TTC549 (cell line): Measurements from ENCODE around the gene GPS1.

Experiments used
- FAIRE-seq: peaks from 2 replicates; lab custom pipeline; 2012; peaks lifted over from hg19 to GRCh38; lab: Jason Lieb, UNC

GPS1 gene

DNA sequence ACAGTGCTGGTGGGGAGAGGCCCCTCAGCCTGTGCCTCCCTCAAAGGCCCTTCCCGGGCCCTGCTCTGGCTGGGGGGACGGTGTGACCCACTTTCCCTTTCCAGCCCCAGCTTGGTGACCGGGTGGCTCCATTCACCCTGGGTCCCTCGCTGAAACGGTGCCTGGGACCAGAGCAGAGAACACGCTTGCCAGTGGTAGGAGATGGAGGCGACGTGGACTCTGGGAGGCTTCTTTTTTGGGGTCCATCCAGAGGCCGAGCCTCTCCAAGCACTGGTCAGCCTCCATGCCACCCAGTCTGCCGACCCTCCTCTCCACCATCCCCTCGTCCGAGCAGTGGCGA, 36.8 kb upstream of the GPS1 start:
- no peak for FAIRE-seq

DNA sequence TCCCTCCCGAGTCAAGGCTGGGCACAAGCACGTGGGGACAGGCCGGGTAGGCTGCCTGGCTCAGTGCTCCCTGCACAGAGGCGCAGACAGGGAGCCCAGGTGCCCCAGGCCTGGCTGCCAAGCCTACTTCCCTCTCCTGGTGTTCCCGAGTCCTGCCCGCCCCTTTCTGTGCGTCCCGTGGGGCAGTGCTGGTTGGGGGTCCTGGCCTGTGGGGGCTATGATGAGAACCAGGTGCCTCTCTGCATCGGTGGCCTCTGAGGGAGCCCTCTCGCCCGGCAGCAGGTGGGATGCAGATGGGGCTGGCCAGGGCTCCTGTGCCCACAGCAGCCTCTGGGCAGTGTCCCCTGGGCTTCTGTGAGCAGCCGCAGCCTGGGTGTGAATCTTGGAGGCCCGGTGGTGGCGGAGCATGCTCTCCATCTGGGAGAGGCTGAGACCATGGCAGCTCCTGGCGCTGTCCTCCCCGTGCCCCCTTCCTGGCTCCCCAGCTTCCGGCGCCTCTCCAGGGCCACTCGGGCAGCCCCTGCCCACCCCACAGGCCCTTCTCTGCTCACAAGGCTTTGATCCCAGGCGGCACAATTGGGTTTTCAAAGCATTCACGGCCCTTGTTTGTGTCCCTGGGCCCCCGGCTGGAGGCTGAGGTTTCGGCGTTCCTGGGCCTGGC, 36.3 kb upstream of the GPS1 start:
- FAIRE-seq = no peak

DNA sequence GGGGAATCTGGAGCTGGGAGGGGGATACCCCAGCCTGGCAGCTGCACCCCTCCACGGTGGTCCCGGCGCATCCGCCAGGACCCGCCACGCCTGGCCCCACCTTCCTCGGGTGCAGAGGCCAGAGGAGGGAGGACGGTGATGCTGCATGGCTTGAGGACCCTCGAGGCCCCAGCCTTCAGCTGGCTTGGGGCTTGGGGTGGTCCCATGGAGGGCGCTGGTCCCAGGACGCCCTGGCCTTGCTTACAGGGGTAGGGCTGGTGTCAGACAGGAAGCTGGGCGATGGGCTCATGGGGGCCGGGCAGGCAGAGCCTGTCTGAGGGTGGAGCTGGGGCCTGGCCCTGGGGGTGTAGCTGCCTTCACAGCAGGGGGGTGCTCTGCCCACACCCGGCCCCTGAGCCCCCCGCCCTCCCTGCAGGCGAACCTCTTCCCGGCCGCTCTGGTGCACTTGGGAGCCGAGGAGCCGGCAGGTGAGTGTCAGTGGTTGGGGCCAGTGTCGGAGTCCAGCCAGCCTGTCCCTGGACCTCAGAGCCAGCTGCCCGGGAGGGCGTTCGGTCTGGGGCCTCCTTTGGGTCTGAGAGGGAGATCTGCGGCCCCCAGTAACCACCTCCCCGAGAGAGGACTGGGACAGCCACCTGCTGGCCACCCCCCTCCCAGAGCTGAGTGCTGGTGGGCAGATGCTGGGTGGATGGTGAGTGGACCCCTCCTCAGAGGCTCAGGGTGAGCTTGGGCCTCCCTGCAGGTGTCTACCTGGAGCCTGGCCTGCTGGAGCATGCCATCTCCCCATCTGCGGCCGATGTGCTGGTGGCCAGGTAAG, 35.4 kb upstream of the GPS1 start:
- FAIRE-seq = no peak

DNA sequence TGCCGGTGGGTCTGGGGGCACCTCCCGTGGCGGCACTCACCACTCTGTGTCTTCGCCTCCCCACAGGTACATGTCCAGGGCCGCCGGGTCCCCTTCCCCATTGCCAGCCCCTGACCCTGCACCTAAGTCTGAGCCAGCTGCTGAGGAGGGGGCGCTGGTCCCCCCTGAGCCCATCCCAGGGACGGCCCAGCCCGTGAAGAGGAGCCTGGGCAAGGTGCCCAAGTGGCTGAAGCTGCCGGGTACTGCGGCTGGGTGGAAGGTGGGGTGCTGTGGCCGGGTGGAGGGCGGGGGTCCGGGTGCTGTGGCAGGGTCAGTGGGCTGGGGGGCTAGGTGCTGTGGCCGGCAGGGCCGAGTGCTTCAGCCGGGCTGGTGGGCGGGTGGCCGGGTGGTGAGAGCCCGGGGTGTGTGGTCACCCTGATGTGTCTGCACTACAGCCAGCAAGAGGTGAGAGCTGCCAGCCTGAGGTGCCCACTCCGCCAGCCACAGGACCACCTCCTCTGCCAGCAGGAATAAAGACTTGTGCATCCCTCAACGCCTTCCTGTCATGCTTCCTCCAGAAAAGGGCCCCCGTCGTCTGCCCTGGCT, 34.7 kb upstream of the GPS1 start:
- FAIRE-seq = no peak

DNA sequence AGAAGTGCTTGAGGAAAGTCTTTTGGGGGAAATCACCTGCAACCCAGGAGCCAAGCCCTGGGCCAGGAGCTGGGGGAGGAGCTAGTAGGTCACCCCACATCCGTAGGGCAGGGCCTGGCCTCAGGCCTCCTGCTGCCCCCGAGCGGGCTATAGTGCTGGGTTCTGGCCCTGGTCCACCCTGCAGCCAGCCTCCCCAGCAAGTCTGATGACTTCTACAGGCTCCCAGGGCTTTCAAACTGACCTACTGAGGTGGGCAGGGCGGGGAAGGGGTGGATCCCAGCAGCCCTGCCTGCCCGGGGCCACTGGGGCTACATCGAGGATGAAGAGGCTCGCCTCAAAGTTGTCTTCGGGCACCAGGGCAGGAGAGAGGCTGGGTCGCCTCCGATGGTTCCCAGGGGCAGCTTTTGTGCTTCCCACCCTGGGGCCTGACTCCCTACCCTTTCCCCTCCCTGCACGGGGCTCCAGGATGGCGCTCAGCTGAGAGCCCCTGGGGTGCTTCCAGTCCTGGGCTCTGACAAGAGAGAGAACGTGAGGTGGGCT, 34.0 kb upstream of the GPS1 start:
- FAIRE-seq = no peak

DNA sequence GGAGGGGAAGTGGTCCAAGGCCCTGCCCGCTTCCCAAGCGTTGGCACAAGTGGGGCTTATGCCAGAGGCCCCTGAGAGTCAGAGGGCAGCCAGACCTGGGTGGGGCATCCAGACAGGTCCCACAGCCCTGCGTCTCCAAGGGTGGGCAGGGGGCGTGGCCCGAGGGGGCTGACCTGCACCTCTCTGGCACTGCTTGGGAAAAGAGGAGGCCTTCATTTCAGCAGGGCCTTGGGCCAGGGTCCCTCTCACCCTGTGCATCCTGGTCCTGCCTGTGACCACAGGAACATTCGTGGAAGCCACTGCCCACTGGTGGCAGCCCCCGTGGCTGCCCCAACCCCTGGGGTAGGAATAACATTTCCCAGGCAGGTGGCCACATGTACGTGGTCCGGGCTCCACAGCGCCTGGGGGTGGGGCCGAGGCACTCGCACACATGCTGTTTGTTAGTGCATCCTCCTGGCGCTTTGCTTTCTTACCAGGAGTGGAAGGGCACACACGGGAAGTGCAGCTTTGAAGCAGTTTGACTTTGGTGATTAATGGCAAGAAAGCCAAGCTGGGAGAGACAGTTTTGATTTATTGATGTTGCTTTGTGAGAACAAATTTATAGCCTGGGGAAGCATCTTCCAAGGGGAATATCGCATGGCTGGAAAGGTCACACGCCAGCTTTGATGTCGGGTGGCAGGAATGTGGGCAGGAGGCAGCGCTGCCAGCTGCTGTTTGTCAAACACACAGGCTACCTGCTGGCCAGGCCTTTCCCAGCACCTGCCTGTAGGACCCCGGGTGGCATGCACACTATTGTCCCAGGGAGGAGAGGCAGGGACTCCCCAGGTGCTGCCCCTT, 33.3 kb upstream of the GPS1 start:
- FAIRE-seq = no peak

DNA sequence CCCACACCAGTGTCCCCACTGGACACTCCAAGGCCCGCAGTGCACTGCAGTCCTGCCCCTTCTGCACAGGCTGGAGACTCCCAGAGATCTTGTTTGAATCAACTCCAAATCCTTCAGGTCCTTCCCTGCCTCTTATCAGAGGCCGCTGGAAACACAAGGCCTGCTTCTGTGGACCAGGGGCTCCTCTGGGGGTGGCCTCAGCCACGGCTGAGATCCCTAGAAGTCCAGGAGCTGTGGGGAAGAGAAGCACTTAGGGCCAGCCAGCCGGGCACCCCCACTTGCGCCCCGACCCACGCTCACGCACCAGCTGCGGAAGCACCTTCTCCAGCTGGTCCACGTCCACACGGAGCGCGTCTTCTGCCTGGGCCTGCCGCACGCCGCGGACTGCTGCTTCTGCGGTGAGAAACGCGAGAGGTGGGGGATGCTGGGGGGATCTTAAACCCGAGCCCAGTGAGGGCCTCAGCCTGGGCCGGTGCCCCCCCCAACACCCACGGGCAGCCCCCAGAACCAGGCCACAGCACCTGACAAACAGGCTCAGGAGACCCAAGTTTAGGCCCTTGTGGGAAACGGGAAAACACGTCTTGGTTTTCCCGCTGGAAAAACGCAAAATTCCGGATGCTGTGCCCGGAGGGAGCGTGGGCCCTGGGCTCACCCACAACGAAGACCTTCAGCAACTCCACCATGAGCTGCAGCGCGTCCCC, 32.6 kb upstream of the GPS1 start:
- no peak for FAIRE-seq

DNA sequence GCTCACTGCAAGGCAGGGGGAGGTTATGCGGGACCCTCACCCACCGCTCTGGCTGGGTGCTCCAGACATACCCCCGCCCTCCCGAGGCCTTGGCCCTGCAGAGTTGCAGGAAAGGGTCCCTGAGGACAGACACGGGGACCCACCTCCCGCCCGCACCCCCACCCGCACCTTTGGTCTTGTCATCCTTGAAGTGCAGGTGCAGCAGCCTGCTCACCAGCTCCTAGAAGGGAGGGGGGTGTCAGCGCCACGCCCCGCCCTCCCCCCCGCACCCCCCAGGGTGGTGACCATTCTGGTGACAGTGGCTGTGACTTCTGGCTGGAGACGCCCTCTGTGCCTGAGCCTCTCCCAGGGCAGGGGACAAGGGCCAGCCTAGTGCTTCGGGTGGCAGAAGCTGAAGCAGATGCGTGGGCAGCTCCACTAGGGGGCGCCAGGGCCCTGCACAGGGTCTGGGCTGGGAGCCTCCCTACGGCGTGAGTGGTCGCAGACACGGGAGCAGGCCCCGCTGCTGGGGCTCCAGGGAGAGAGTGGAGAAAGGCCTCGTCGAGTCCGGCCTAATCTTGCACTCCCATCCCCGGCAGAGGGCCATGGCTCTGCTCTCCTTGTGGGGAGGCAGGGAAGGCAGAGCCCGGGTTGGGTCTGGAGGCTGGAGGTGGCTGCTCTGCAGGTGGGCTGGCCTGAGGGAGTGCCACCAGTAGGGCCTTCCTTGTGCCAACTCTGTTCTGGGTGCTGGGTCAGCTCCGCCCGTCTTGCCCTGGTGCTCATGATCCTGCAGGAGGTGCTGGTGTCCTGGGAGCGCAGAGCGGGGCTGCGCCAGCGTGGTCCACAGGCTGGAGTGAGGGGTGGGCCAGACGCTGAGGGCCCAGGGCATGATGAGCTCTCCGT, 31.8 kb upstream of the GPS1 start:
- FAIRE-seq = no peak

DNA sequence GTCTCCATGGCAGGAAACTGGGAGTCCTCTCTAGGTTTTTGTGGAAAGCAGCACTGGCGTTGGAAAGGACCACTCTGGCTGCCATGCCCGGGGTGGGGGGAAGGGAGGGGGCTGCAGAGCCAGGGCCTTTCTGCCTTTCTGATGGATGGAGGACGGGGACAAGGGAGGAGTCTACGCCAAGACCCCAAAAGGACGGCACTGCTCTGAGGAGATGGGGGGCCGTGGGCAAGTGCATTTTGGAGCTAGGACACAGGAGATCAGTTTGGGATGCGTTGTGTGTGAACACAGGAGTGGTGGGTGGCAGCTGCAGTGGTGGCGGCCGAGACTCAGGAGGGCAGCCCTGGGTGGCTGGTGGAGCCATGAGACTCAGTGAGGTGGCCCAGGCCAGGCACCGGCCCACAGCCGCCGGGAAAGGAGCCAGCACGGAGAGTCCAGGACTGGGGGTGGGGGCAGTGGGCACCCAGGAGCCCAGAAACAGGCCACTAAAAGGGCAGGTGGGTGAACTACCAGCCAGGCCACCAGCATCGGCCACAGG, 31.1 kb upstream of the GPS1 start:
- FAIRE-seq = no peak

DNA sequence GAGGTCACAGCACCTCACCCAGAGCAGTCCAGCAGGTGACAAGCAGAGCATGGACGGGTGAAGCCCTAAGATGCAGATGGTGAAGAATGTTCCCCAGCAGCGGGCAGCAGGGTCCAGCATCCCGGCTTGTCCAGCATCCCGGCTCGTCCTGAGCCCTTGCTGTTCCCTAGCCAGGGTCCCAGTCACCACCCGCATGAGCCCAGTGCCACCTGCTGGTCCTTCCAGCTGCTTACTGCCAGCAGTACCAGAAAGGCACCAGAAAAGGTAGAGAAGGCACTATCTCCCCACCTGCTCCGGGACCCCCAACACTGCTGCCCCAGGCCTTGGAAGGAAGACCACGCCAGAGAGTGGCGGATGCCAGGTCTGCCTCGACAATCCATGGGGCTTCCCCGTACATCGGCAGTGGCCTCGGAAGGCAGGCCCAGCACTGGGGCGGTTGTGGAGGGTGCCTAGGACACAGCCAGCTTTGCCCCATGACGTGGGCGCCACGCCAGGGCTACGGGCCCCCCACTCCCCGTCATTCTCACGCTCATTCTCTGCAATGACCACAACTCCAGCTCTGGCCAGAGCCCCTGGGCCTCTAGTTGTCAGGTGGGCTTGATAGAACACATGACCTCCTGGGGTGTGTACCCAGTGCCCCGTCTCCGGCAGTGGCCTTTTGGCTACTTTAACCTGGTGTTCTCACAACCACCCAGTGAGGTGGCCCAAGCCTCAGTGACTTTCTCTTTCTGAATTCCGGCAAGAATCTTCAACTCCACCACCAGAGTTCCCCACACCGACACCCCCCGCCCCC, 30.4 kb upstream of the GPS1 start:
- FAIRE-seq = no peak

DNA sequence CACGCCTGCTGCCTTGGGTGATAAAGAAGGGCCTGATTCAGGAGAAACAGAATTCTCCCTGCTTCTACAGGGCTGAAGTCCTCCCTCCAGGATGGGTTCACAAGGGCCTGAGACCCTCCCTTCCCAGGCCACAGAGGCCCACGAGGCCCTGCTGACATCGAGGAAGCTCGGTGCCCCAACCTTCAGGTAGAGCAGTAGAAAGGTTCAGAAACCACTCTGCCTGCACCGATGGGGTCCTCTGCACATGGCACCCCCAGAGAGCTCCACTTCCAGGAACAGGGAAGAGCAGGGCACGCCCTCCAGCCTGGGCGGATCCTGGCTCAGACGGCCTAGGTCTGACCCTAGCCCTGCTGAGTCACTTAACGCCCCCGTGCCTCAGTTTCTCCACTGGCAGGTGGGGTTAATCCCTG, 29.8 kb upstream of the GPS1 start:
- FAIRE-seq = no peak

DNA sequence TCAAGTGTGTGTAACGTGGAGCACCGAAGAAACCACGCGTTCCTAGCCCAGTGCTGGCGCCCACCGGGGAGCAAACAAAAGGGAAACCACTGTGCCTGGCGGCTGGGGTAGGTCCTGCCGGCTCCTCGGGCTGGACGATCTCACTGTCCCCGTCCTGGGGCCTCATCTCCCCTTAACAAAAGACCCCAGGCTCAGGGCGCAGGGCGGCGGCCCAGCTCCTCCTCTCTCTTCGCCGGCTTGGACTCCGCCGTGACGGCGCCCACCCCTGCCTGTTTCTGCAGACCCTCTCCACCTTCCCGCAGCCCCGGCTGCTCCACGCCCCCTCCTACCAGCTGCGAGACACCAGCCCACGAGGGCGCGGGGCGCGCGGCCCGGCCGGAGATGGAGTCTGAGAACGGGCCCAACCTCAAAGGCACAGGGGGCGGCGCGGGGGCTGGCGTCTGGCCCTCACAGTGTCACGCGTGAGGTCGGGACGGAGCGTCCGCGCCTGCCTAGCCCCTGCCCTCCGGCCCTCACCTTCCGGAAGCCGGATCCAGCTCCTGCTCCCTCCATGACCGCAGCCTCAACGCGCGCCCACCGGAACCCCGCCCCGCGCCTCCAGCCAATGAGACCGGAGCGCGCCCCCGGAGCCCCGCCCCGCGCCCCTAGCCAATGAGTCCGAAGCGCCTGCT, 29.3 kb upstream of the GPS1 start, which contains the start of gene CENPX:
CENPX (minus strand) TSS at position 569 of the 671 bp plus-strand sequence; CDS start at position 552, 17 bp downstream.
- no peak for FAIRE-seq

DNA sequence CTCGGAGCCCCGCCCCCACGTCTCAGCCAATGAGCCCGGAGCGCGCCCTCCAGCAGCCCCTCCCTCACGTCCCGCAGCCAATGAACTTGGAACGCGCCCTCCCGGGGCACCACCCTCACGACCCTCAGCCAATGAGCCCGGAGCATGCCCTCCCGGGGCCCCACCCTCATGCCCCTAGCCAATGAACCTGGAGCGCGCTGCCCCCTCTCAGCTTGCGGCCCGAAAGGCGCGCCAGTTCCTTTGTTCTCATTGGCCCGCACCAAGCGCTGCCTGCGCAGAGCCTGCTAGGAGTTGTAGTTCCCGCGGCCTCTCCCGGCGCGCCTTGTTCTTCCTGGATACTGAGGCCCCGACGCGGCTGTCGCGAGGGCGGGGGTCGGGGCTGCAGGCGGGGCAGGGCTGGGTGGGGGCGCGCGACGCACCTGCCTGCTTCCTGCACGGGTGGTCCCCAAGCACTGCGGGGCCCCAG, 28.7 kb upstream of the GPS1 start, which contains the start of gene LRRC45:
LRRC45 (plus strand) TSS at position 325 of the 466 bp plus-strand sequence. CDS start 339 bp downstream, outside the sequence.
- peak; percentile 95 for FAIRE-seq

DNA sequence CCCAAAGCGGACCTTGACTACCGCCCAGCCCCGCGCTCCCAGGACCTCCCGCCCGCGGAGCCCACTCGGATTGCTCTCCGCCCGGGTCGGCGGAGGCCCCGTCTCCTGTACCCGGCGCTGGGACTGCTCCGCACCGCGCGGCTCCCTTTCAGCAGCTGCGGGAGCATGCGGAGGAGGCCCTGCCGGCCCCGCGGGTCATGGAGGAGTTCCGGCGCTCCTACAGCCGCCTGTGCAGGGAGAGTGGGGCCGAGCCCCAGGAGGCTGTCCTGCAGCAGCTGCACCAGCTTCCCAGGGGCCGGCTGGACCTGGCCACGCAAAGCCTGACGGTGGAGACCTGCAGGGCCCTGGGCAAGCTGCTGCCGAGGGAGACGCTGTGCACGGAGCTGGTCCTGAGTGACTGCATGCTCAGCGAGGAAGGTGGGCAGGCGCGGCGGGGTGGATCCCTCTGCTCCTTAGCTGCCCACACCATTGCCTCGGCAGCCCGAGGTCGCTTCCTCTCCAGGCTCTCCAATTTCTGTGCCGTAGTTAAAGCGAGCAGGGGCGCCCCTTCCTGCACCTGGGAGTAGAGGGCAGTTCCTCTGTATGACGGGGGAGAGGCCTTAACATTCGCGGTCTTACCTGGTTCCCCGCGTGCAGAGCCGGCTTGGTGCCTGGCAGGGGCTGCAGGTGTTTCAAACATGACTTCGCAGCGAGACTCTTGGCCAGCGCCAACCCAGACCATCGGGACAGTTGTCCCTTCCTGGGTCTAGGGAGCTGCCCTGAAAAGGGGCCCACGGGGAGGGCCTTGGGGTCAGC, 28.1 kb upstream of the GPS1 start:
- FAIRE-seq = no peak

DNA sequence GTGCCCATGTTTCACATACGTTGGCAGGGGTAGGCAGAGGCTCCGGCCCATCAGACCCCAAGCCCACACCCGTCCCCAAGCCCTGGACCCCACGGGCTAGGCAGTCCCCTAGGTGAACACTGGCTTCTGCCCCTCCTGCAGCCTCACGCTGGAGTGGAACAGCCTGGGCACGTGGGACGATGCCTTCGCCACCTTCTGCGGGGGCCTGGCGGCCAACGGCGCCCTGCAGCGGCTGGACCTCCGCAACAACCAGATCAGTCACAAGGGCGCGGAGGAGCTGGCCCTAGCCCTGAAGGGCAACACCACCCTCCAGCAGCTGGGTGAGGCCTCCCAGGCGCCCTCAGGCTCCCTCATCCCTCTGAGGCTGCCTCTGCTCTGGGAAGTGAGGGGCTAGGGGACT, 26.8 kb upstream of the GPS1 start:
- FAIRE-seq = no peak

DNA sequence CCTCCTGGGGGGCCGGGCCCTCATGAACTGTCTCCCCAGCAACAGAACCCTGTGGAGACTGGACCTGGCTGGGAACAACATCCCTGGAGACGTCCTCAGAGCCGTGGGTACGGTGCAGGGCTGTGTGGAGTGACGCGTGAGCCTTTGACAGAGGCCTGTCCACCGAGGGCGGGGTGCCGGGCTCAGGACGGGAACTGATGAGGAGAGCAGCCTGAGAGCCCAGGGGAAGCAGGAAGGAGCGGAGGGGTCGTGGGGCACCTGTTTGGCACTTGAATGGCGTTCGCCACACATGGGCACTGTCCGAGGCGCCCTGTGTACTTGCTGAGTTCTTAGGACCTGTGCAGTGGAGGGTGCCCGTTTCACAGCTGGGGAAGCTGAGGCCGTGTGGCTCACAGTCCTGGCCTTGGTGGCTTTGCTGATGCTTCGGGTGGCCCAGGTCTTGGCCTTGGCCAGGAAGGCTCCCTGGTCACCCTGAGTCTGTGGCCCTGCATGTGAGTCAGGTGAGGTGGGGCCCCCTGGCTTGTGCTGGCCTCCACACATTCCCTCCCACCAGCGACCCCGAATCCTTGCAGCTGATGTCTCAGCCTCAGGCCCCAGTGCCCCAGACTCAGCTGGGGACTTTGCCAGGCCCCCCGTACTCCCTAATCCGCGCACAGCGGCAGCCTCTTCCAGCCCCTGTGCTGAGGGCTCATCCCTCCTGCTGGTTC, 26.1 kb upstream of the GPS1 start:
- no peak for FAIRE-seq

DNA sequence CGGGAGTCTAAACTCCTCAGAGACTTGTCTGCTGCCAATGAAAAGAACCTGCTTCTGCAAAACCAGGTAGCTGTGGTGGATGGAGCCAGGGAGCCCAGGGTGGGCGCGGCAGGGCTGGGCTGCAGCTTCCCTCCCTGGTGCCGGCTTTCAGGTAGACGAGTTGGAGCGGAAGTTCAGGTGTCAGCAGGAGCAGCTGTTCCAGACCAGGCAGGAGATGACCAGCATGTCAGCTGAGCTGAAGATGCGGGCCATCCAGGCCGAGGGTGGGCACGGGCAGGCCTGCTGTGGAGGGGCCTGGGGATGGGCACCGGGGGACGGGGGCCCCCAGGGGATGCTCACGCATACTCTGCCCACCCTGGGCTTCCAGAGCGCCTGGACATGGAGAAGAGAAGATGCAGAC, 23.5 kb upstream of the GPS1 start:
- no peak for FAIRE-seq
